DMS79 treated with DMSO at 0.1 percent for 48 hours (cell line): ENCODE data around the gene ATOH8.
"Not testable (repeated sequence)": the region's sequence is repeated elsewhere in the genome, so short reads cannot be mapped to it uniquely, and the experiment has no call there.

Experiments used
- DNase-seq: peaks from one replicate; lab custom pipeline; 2025; lab: John Stamatoyannopoulos, UW

Gene ATOH8

GRCh38 chr2:85753525-85754312 lies at the start of gene ATOH8:
TSS of gene ATOH8 (plus strand) at chr2:85753991. CDS start at chr2:85754190, 199 bp downstream.
- peak; percentile 50 for DNase-seq

GRCh38 chr2:85704038-85704437 lies 49.8 kb upstream of the ATOH8 start:
- DNase-seq, result no peak

- no peak for DNase-seq
Measured at GRCh38 chr2:85704800-85705679, 48.8 kb upstream of the ATOH8 start.

GRCh38 chr2:85705680-85706039 lies 48.1 kb upstream of the ATOH8 start:
- peak; percentile 63 for DNase-seq

- no peak for DNase-seq
Measured at GRCh38 chr2:85706063-85706462, 47.7 kb upstream of the ATOH8 start.

- no peak for DNase-seq
Measured at GRCh38 chr2:85706599-85707296, 47.0 kb upstream of the ATOH8 start.

GRCh38 chr2:85707304-85707703 lies 46.5 kb upstream of the ATOH8 start:
- peak; percentile 8 for DNase-seq

GRCh38 chr2:85708641-85709040 lies 45.1 kb upstream of the ATOH8 start:
- DNase-seq, result no peak

GRCh38 chr2:85709401-85709811 lies 44.4 kb upstream of the ATOH8 start:
- no peak for DNase-seq

GRCh38 chr2:85710687-85711577 lies 42.9 kb upstream of the ATOH8 start:
- peak; percentile 94 for DNase-seq

- DNase-seq, result no peak
Measured at GRCh38 chr2:85711578-85712060, 42.2 kb upstream of the ATOH8 start.

GRCh38 chr2:85712336-85712735 lies 41.5 kb upstream of the ATOH8 start:
- DNase-seq, result no peak

- DNase-seq, result peak; percentile 69
Measured at GRCh38 chr2:85712849-85713612, 40.8 kb upstream of the ATOH8 start.

GRCh38 chr2:85713836-85714235 lies 40.0 kb upstream of the ATOH8 start:
- peak; percentile 98 for DNase-seq

GRCh38 chr2:85714421-85714820 lies 39.4 kb upstream of the ATOH8 start:
- DNase-seq, result not testable (repeated sequence)

- DNase-seq, result no peak
Measured at GRCh38 chr2:85714841-85715240, 39.0 kb upstream of the ATOH8 start.

- DNase-seq, result no peak
Measured at GRCh38 chr2:85716346-85716914, 37.4 kb upstream of the ATOH8 start.

- no peak for DNase-seq
Measured at GRCh38 chr2:85717308-85718008, 36.3 kb upstream of the ATOH8 start.

GRCh38 chr2:85718009-85718391 lies 35.8 kb upstream of the ATOH8 start:
- no peak for DNase-seq
